Activated CD4-positive, CD25-positive, alpha-beta regulatory T cell treated with anti-CD3 and anti-CD28 coated beads, Interleukin-2, amount 50 U/mL, for 72 hours (primary cell): ENCODE data around the gene NKD2.
"Not testable (repeated sequence)": the region's sequence is repeated elsewhere in the genome, so short reads cannot be mapped to it uniquely, and the experiment has no call there.

ENCODE experiments used
- DNase-seq: peaks from one replicate; pipeline ENCODE4 v3.0.0; 2021

Gene NKD2

GRCh38 chr5:1059884-1060263 lies 51.3 kb downstream of the NKD2 start:
- no peak for DNase-seq

GRCh38 chr5:1060535-1060981 lies 52.0 kb downstream of the NKD2 start:
- no peak for DNase-seq

GRCh38 chr5:1061292-1061691 lies 52.7 kb downstream of the NKD2 start:
- DNase-seq = not testable (repeated sequence)

- DNase-seq = no peak
These were observed 53.3 kb downstream of the NKD2 start for GRCh38 chr5:1061916-1062315.

DNA sequence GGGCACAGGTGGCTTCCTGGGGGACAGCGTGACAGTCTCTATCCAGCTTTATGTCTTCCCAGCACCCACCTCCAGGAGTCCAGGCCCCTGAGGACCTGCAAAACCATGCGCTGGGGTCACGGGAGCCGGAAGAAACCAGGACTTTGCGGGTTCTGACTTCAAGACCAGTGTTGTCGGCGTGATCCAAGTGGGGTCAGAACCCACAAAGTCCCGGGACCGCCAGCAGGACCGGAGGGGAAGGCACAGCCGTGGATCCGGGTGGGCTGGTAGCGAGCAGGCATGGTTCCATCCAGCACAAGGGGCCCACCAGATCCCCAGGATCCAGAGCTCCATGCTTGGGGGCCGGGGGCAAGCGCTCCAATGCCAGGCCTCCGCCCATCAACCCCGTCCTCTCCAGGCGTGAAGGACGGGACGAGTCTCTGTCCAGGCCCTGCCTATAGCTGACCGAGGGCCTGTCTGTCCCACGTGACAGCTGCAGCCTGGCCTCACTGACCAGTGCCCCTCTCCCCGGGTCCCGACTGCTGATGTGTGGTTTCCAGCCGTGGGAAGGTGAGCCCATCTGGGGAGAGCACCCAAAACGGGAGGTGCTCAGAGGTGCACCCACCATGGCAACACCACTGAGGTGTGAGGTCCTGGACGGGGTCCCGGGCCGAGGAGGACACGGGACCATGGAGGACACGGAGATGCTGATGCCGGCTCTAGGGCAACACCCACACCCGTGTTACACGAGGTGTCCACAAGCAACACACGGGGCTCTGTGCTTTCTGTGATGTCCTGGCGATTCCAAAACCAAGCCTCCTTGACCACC lies 54.4 kb downstream of the NKD2 start:
- DNase-seq = no peak

- DNase-seq = no peak
These were observed 55.2 kb downstream of the NKD2 start for GRCh38 chr5:1063661-1064382.

GRCh38 chr5:1064383-1065142 lies 56.0 kb downstream of the NKD2 start:
- DNase-seq = no peak

GRCh38 chr5:1065143-1065750 lies 56.6 kb downstream of the NKD2 start:
- no peak for DNase-seq

GRCh38 chr5:1065891-1066650 lies 57.5 kb downstream of the NKD2 start:
- DNase-seq = no peak

DNA sequence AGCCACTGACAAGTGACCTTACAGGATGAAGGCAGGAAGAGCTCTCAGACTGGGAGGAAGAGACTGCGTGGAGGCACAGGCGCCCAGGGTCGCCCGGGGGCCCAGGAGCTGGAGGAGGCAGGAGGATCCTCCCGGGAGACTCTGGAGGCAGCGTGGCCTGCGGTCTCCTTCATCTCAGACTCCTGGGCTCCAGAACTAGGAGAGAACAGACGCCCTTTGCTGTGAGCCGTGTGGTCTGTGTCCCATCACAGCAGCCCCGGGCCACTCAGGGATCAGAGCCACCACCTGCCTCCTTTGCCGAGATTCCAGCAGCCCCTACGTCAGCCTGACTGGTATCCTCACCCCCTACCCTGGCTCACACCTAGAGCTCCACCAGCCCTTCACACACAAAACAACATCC lies 58.1 kb downstream of the NKD2 start:
- DNase-seq = no peak

DNA sequence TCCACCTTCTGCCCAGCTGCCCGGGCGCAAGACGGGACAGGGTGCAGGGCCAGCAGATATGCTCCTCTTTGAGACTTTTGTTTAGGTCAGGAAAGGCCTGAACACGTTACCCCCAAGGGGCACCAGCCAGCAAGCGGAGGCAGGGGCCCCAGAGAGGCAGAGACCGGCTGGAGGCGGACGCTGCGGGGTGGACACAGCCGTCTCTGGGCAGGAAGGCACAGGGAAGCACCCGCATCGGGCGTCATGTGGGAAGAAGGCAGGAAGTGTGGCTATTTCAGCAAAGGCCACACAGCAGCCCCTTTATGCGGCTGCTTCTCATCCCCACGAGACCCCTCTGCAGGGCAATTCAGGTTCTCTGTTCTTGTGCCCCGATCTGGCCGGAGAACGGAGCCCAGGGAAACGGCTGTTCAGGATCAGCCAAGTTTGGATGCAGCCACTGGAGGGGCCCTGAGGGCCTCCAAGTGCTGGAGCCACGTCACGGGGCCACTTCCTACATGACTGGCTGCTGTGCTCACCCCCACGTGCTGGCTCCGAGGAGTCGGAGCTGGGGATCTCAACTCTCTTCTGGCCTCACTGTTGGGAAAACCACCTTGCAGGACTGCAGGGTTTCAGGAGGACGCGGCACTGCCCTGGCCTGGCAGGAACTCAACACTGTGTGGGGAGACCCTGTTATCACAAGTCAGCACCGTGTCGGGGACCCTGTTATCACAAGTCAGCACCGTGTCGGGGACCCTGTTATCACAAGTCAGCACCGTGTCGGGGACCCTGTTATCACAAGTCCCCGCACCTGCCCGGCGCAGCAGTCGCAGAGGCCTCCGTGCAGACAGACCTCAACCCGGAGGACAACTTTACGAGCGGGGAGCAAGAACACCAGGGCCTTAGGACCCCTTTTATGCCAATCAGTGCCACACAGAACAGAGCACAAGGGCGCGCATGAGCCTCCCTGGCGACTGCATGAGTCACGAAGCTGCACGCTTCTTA lies 58.8 kb downstream of the NKD2 start:
- no peak for DNase-seq

GRCh38 chr5:1068204-1068894 lies 59.7 kb downstream of the NKD2 start:
- no peak for DNase-seq

DNA sequence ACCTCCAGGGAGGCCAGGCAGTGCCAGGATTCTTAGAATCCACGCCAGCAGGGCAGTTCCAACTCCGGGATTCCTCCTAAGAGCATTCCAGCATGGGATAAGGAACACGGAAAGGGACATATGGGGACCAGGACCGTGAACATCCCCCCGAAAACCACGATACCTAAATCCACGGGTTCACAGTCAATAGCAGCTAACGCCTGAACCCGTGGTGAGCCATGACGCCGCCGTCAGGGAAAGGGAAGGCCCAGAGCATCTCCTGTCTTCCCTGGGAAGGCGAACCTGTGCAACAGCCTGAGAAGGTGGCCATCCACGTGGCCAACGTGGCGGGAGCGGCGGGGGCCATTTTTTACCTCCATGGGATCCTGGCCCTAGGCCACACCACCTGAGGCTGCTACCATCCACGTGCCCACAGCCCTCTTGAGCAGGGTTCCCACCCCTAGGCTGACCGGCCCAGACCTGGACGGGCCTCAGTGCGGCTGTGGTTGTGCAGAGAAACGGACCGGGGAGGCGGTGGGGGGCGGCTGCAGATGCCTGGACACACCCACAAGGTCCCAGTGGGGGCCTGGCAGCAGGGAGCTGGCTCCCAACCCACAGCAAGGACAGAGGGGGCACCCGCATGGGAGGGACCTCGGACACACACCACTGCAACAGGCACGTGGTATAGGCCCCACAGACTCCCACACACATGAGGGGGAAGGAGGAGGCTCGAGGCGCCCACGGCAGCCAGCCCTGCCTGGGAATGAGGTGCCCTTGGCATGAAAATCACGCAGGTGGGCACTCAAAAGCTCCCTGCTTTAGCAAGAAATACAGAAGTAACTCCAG lies 60.5 kb downstream of the NKD2 start:
- no peak for DNase-seq

GRCh38 chr5:1069720-1070088 lies 61.1 kb downstream of the NKD2 start:
- DNase-seq = no peak

DNA sequence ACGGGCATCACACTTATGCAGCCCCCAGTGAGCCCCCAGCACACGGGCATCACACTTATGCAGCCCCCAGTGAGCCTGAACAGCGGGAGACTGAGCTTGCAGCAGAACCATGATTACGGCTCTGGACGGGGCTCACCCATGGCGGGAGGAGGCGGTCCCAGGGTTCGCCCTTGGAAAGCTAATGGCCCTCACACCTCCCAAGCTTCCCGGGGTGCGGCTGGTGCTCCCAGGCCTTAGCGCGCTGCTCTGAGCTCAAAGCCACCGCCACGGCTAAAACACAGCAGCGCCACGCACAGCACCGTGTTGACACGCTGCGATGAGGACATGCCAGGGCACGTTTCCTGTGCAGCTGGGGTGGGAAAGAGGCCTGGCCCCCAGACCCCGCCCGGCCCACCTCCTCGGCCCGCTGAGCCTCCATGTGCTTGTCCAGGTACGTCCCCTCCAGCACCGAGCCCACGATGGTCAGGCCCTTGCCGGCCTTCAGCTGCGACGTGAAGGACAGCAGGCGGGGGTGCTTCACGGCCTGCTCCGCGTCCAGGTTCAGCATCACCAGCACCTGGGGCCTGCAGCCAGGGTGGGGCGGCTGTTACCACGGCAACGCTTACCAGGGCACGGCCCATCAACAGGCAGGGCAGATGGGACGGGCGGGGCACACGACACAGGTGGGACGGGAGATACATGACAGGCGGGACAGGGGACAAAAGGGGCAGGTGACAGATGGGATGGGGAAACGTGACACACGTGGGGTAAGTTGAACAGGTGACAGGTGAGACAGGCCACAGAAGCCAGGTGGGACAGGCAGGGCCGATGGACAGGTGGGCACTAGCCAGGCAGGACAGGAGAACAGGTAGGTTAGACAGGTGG lies 64.9 kb downstream of the NKD2 start:
- DNase-seq = no peak

DNA sequence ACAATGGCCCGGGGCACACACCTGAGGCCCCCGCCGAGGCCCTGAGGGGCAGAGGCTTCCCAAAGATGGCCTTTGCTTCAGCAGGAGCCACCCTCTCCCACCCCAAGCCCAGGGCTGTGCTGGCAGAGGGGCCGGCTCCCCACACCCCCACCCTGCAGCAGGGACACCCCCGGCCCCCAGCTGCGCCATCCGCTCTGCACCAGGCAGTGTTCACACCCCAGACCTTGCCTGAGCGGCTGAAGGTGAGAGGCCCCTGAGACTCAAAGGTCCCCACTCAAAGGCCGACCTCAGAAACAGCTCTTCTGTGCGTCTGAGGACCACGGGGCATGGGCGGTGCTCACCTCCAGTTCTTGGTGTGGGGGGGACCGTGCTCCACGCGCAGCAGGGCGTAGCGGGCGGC lies 65.6 kb downstream of the NKD2 start:
- DNase-seq = no peak

DNA sequence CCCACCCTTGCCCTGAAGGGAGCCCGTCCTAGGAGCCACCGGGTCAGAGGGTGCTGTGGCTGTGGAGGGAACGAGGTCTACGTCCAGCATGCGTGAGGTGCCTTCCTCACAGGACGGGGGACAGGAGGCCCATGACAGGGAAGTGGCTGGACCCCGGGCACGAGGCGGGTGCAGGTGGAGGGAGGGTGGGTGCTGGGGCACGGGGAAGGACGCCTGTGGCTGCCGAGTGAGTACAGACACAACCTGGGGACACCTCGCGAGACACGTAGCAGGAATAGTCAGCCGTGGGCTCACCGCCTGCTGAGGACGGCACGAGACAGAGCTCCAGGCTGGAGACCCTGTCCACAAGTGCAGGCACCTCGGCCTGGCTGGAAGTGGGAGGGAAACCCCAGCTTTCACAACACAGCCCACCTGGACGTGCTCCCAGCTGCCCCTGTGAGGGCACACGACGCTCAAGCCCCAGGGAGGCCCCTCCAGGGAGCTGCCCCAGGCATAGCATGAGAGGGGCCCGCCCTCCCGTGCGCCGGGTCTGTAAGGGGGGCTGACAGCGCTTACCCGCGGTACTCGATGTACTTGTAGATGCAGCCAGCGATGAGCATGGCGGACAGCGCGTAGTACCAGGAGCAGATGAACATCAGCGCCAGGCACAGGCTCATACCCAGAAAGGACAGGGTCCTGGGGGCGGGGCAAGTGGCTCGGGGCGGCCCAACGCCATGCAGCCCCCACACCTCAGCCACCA lies 66.4 kb downstream of the NKD2 start:
- DNase-seq = no peak

- no peak for DNase-seq
These were observed 66.9 kb downstream of the NKD2 start for GRCh38 chr5:1075555-1075881.
